NCI-H345 (cell line): ENCODE data around the gene SPESP1.

ENCODE experiments used
- DNase-seq: peaks from one replicate; lab custom pipeline; 2025; lab: John Stamatoyannopoulos, UW

SPESP1 gene

DNA sequence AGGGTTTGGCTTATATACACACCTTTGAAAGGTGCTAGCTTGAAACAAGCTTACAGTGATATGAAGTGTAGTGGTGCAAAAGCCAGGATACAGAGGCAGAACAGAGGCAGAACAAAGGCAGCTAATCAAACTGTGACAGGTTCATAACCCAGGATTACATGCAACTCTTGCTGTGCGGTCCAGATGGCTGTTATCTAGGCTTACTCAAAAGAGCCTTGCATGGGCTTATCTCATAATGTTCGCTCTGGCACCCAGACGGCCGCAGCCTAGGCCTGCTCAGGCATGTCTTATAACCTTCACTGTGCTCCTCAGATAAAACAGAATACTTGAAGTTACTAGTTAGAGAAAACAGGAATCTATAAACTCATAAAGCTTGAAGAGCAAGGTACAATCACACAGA is 61.4 kb downstream of the SPESP1 start:
- DNase-seq: no peak

GRCh38 chr15:68992696-68993095 is 62.4 kb downstream of the SPESP1 start:
- DNase-seq: no peak

DNA sequence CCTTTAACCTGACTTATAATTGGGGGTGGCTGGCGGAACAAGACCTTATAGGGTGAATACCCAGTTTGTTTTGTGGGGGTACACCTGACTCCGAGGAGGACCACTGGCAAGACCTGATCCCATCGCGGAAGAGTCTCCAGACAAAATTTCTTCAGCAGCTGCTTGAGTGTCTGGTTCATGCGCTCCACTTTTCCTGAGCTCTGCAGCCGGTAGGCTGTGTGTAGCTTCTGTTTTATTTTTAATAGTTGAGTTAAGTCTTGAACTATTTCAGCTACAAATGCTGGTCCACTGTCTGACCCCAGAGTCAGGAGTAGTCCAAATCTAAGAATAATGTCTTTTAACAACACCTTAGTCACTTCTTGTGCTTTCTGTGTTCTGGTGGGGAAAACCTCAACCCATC is 63.0 kb downstream of the SPESP1 start:
- DNase-seq: no peak

DNA sequence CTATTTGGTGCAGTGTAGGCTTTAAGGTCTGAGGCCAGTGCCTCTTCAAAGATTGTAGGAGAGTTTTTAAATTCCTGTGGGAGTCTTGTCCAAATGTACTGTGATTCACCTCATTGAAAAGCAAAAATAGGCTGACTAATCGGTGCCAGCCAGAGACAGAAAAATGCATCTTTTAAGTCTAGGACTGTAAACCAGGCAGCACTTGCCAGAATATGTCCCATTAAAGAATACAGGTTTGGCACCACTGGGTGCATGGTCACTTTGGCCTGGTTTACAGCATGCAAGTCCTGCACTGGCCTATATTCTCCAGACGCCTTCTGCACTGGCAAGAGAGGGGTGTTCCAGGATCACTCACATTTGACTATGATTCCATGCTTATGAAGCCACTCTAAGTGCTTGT is 63.8 kb downstream of the SPESP1 start:
- no peak for DNase-seq

DNA sequence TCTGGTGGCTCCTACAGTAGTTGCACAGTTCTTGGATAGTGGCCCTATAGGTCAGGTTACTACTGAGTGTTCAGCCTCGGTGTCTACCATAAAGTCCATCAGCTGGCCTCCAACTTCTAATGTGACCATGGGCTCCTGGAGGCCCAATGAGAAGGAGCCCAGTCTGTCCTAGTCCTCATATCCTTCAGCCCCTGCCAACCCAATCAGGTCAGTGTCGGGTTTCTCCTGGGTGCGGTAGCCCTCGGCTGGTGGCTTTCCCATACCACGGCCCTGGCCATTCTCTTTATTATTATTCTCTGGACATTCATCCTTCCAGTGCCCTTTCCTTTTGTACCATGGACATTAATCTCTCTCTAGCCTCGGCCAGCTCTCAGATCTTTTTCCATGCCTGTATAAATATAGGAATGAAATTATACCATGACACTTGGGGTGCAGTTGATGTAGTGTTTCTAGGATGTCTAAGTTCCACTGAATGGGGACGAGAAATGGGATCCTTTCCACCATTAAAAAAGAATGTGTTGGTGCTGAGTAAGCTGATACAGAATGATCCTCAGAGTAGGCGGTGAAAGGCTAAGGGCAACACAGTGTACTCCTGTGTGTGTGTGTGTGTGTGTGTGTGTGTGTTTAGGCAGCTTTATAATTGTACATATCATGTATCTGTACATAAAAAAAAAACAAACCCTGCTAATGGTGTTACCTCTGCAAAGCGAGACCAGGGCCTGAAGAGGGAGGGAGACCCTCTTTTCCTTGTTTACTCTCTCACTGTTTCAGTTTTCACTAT is 64.8 kb downstream of the SPESP1 start:
- no peak for DNase-seq
